Pancreas (tissue), 10 donors: ENCODE results near the gene EIF1B. TPM values are rescaled to one million over a fixed set of nuclear protein-coding genes. Genes with fewer than 3 reads are reported as not detected.

Experiments used
- ATAC-seq, 4 donors: fragments of 200-7000 bp; cut with Tn5 transposase; one replicate each; pipeline versions ENCODE4 v1.8.0 to v1.9.1; 2020; ENCODE audit warnings: mild to moderate bottlenecking in 4 of 4, moderate library complexity in 4 of 4
- DNase-seq, 6 donors: peaks; one replicate each; pipeline ENCODE4 v3.0.0-alpha.2; 2020
- FAIRE-seq: peaks from 2 replicates; lab custom pipeline; 2012; peaks lifted over from hg19 to GRCh38; lab: Jason Lieb, UNC
- H3K27ac ChIP-seq, 4 donors: fragments of 200-600 bp; sonication (generic); 1 replicate in 3 of 4; 2 replicates in 1 of 4; pipeline versions ENCODE4 v1.5.0 to v1.8.0; 2020
- H3K27me3 ChIP-seq, 4 donors: fragments of 200-600 bp; one replicate each; pipeline ENCODE4 v1.8.0; 2021
- H3K36me3 ChIP-seq, 3 donors: fragments of 200-600 bp; sonication (generic) in 1 of 3; one replicate each; pipeline versions ENCODE4 v1.5.0 to v1.8.0; 2020 to 2021
- H3K4me1 ChIP-seq, 3 donors: fragments of 200-600 bp; one replicate each; pipeline ENCODE4 v1.8.0; 2021
- H3K4me3 ChIP-seq, 4 donors: fragments of 200-600 bp; sonication (generic) in 2 of 4; one replicate each; pipeline versions ENCODE4 v1.5.0 to v1.8.0; 2020 to 2021
- H3K9me3 ChIP-seq, 4 donors: fragments of 200-600 bp; one replicate each; pipeline ENCODE4 v1.8.0; 2021
- WGBS, 2 donors: extraction: QIAGEN DNeasy Blood & Tissue Kit; methylation state at CpG; one replicate each; pipeline ENCODE4 v1.1.7; 2013; 5-methylcytosine and 5-hydroxymethylcytosine counted together
- intact Hi-C, 3 donors: fragments of 100-400 bp; cut with DNase I; formaldehyde crosslinking; loops; one replicate each; pipeline versions ENCODE4 v1.11.1 to v1.14.2; 2022
- polyA plus RNA-seq, 2 donors: library from polyadenylated mRNA; stranded (reverse); fragments of 200-250 nt; gene quantifications; one replicate each; pipeline ENCODE4 v1.2.3, GENCODE V29; 2013
- total RNA-seq, 6 donors: library from RNA; stranded (reverse); fragmentation: NEBNext Ultra II Directional in 4 of 6; extraction: Animal tissue kit (Norgen Biotek cat#: 25700) in 4 of 6; gene quantifications; one replicate each; pipeline versions ENCODE4 v1.2.1 to v1.2.4, GENCODE V29; 2021 to 2023
- TF ChIP-seq, protein P1 (sequence below), 4 donors: fragments of 200-600 bp; sonication (generic) in 3 of 4; IDR thresholded peaks; one replicate each; pipeline versions ENCODE4 v1.5.0 to v1.8.0; 2021; ENCODE audit warnings: antibody characterized with exemption in 4 of 4
- donor health status: healthy with polysubstance abuse.
- donor health status: DM: no; HTN: no; CAD: no; lungs with moderate emphysema.
- donor health status: DM: no; HTN: no; CAD: no.
- donor health status: control.
- donor health status: control.
- donor health status: Bipolar disorder and iron deficiency.
- donor health status: DM: yes; HTN: yes; CAD: no.
- donor health status: DM: no; HTN: no; CAD: no.
- donor health status: DM: no; HTN: no; CAD: no.
- donor health status: DM: yes; HTN: yes; CAD: no.

Gene EIF1B
- total and polyA plus RNA-seq, 8 donors, result 18.2 to 64.3 (median 20.5) TPM

DNA sequence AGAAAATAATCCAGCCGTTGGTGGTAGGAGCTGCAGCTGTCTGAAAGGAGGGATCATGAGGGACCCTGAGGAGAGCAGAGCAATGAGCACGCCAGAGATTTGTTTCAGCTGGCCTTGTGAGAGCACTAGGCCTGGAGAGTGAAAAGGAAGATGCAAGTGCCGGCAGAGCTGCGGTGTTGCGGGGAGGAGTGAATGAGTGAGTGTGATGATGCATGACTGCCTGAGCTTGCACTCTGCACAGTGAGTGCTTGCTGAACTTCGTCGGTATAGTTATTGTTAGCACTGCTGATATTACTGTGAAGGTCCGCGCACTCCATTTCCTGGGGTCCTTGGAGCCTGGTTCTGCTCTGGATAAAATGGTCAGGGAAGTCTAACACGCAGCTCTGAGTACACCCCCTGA is 23.2 kb downstream of the EIF1B start:
- ATAC-seq (no peak), FAIRE-seq (no peak), DNase-seq (no peak)
- H3K4me1 ChIP-seq, result peaks cover 0 to 8% (median 0%) of the 10 kb centered on the region in 3 donors
- intact Hi-C loops, result loop anchor here in 1 of 3 donors (10.0 kb wide), 1 partner anchor 1552 kb away; no protein-coding TSS in a partner anchor
- H3K36me3 ChIP-seq, result no peaks in the 10 kb centered on the region
- H3K9me3 ChIP-seq, result no peaks in the 10 kb centered on the region
- no peaks in the 10 kb centered on the region for H3K27me3 ChIP-seq
- no peak overlapping the region for H3K27ac ChIP-seq
- TF ChIP-seq, protein P1, sequence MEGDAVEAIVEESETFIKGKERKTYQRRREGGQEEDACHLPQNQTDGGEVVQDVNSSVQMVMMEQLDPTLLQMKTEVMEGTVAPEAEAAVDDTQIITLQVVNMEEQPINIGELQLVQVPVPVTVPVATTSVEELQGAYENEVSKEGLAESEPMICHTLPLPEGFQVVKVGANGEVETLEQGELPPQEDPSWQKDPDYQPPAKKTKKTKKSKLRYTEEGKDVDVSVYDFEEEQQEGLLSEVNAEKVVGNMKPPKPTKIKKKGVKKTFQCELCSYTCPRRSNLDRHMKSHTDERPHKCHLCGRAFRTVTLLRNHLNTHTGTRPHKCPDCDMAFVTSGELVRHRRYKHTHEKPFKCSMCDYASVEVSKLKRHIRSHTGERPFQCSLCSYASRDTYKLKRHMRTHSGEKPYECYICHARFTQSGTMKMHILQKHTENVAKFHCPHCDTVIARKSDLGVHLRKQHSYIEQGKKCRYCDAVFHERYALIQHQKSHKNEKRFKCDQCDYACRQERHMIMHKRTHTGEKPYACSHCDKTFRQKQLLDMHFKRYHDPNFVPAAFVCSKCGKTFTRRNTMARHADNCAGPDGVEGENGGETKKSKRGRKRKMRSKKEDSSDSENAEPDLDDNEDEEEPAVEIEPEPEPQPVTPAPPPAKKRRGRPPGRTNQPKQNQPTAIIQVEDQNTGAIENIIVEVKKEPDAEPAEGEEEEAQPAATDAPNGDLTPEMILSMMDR (IDR thresholded peaks at IDR 0.05), result no peak
- no peak overlapping the region for H3K4me3 ChIP-seq
- WGBS, 2 donors, result 92 to 93% methylated on average over 10 of the region's 10 CpGs

DNA sequence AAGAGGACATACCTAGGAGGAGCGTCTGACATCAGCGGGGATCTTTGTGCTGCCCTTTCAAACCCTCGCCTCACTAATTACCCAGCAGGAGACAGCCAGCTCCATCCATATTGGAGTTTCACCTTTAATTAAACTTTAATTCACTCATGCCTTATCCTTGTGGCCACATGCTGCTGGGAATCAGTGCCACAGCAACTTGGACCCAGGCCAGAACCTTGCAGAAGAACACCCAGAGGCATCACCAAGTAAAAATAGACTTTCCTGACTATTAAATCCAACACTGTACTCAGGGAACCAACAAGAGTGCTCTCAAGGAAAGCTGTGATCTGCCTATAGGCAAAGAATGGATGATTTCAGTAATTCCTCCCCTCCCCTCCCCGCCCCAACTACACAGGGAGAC is 23.9 kb downstream of the EIF1B start:
- Histone ChIP-seq H3K27ac (peak overlapping the region in 2 of 4 donors; percentile 20 to 61), H3K9me3 (no peaks in the 10 kb centered on the region), H3K27me3 (no peaks in the 10 kb centered on the region), H3K4me3 (no peak overlapping the region), H3K4me1 (peaks cover 0 to 8% (median 0%) of the 10 kb centered on the region in 3 donors), H3K36me3 (no peaks in the 10 kb centered on the region)
- intact Hi-C loops, result loop anchor here in 1 of 3 donors (10.0 kb wide), 1 partner anchor 1551 kb away; no protein-coding TSS in a partner anchor
- DNase-seq (peak in 1 of 6 donors; percentile 38), ATAC-seq (peak in 2 of 4 donors; percentile 22 to 39), FAIRE-seq (no peak)
- 93 to 94% methylated on average over 4 of the region's 4 CpGs for WGBS, 2 donors
- TF ChIP-seq, protein P1 (IDR thresholded peaks at IDR 0.05), result no peak

DNA sequence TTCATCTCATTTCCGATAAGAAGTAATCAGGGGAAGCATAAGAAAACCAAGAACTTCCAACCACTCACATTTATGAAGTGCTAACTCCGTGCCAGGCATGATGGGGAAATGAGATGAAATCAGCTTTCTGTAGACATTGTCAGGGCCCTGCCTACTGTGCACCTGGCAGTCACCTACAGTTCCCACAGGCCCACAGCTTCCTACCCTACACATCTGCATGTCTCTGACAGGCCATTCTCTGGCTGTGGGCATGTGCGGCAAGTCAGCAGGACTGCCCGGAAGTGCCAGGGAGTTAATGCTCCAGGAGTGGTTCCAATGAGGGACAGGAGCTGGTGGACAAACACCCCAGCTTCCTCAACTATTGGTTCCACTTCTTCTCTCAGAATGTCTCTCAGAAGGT is 24.3 kb downstream of the EIF1B start:
- Histone ChIP-seq H3K4me3 (no peak overlapping the region), H3K9me3 (no peaks in the 10 kb centered on the region), H3K27ac (peak overlapping the region in 2 of 4 donors; percentile 52 to 61), H3K27me3 (no peaks in the 10 kb centered on the region), H3K36me3 (no peaks in the 10 kb centered on the region), H3K4me1 (peaks cover 0 to 8% (median 0%) of the 10 kb centered on the region in 3 donors)
- FAIRE-seq (no peak), DNase-seq (peak in 5 of 6 donors; percentile 50 to 72 (median 68)), ATAC-seq (peak; percentile 75 to 96 (median 90))
- intact Hi-C loops, result loop anchor here in 1 of 3 donors (10.0 kb wide), 1 partner anchor 1551 kb away; no protein-coding TSS in a partner anchor
- WGBS, 2 donors, result 52 to 57% methylated on average over 4 of the region's 4 CpGs
- TF ChIP-seq, protein P1 (IDR thresholded peaks at IDR 0.05), result no peak

DNA sequence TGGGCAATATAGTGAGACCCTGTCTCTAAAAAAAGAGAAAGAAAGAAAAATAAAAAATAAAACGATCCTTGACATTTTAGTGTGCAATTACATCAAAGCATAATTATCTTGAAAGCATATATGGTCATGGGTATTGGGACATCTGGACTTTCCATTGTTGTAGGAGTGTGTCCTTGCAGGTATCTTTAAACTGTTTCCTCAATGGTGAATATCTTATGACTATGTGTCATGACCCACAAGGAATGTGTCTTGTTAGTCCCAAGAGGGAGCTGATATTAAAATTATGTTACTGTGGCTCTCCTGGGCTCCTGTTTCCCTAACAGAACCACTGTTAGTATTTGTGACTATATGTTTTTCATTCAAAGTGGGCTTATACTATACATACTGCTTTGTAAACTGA is 26.6 kb downstream of the EIF1B start:
- intact Hi-C loops, result loop anchor here in 1 of 3 donors (10.0 kb wide), 1 partner anchor 1549 kb away; no protein-coding TSS in a partner anchor
- no peak for ATAC-seq

More for the DNA sequence above, 26.6 kb downstream of the EIF1B start:
- WGBS, 2 donors, result 23 to 33% methylated on average over 1 of the region's 1 CpG
- no peaks in the 10 kb centered on the region for H3K9me3 ChIP-seq
- no peak overlapping the region for H3K27ac ChIP-seq
- H3K27me3 ChIP-seq, result no peaks in the 10 kb centered on the region
- FAIRE-seq (no peak), DNase-seq (no peak)
- peaks cover 0 to 8% (median 0%) of the 10 kb centered on the region in 3 donors for H3K4me1 ChIP-seq
- H3K36me3 ChIP-seq, result no peaks in the 10 kb centered on the region
- TF ChIP-seq, protein P1 (IDR thresholded peaks at IDR 0.05), result no peak
- no peak overlapping the region for H3K4me3 ChIP-seq
